Measurements from ENCODE around the gene FHDC1.

GRCh38 chr4:152964335-152964734 is 28.2 kb downstream of the FHDC1 start:
- no peak for TF ChIP-seq CTCF (IDR thresholded peaks at IDR 0.05; ENCODE audit: low read depth, low read length, poor library complexity, severe bottlenecking)
- no peak for TF ChIP-seq EZH2phosphoT487 (IDR thresholded peaks at IDR 0.05; ENCODE audit: borderline replicate concordance, low read length)
